Measurements from ENCODE around the gene OR10J4.
"Not testable (repeated sequence)": the region's sequence is repeated elsewhere in the genome, so short reads cannot be mapped to it uniquely, and the experiment has no call there.

OR10J4 gene

DNA sequence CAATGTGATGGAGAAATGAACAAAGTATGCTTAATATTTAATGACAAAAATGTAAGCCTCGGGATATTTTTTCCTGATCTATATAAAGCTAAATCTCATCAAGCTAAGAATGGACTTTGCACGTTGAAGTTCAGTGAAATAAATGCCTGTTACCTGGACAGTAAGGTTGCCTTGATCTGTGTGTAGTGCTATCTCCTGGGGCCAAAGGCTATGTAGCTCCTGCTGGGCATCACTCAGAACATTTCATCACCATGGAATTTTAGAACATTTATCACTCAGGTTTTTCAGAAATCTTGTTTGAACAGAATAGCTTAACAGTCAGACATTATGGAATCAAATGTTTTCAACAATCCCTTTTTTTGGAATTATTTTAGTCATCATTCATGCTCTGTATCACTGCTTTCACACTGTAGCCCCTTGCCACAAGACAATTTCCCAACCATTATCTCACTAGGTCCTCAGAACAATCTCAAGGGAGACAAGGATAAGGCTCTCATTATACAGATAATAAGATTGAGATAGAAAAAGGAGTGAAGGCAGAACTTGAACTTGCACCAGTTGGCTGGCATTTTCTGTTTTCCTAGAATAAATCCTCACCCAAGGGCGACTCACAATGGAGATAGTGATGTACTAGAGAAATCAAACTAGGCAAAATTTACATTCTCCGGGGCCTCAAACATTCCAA, 11.2 kb downstream of the OR10J4 start:
- Histone ChIP-seq H3K36me3 (ENCODE audit: insufficient read depth, low read length) (no peaks in the 10 kb centered on the region), H3K9me3 (ENCODE audit: low read length) (no peaks in the 10 kb centered on the region), H3K9ac (ENCODE audit: low read length) (no peak overlapping the region), H3K4me3 (ENCODE audit: low read depth in 1 of 2, low read length in 2 of 2) (no peak overlapping the region), H3K27ac (ENCODE audit: low read depth, low read length) (no peak overlapping the region), H3K27me3 (ENCODE audit: control insufficient read depth in 1 of 2, insufficient read depth in 2 of 2, low read length in 2 of 2) (no peaks in the 10 kb centered on the region), H3K4me1 (ENCODE audit: insufficient read depth, low read length) (no peaks in the 10 kb centered on the region)

DNA sequence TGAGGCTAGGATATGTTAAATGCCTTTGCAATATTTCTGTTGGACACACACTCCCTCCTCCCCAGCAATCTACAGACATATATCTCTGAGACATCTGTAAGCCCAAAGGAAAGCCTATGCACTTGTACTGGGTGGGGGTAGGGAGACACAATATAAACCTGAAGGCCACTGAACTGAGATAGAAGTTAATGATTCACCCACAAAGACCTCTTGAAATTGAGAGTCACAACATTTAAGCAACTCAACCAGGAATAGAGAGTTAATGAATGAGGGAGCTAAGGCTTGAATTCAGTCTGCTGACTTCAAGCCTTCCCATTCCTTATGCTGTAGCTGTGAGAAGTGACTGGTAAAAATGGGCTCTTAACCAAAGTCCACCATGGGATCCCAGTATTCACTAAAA, 12.5 kb downstream of the OR10J4 start:
- Histone ChIP-seq H3K4me3 (ENCODE audit: low read depth in 1 of 2, low read length in 2 of 2) (no peak overlapping the region), H3K36me3 (ENCODE audit: insufficient read depth, low read length) (no peaks in the 10 kb centered on the region), H3K9me3 (ENCODE audit: low read length) (no peaks in the 10 kb centered on the region), H3K4me1 (ENCODE audit: insufficient read depth, low read length) (no peaks in the 10 kb centered on the region), H3K9ac (ENCODE audit: low read length) (no peak overlapping the region), H3K27me3 (ENCODE audit: control insufficient read depth in 1 of 2, insufficient read depth in 2 of 2, low read length in 2 of 2) (no peaks in the 10 kb centered on the region), H3K27ac (ENCODE audit: low read depth, low read length) (no peak overlapping the region)

DNA sequence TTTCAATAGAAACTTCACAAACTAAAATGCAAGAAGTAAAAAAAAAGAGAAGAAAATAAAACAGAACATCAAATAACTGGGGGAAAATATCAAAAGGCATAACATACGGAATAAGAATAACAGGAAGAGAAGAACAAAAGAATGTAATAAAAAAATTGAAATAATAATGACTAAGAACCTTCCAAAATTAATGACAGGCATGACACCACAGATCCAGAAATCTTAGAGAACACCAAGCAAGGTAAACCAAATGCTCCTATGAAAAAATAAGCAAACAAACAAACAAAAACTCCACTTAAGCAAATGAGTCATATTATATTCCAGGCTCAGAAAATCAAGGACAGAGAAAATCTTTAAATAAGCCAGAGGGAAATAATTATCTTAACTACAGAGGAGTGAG, 16.2 kb downstream of the OR10J4 start:
- Histone ChIP-seq H3K36me3 (ENCODE audit: insufficient read depth, low read length) (no peaks in the 10 kb centered on the region), H3K4me3 (ENCODE audit: low read depth in 1 of 2, low read length in 2 of 2) (no peak overlapping the region), H3K27me3 (ENCODE audit: control insufficient read depth in 1 of 2, insufficient read depth in 2 of 2, low read length in 2 of 2) (no peaks in the 10 kb centered on the region), H3K9me3 (ENCODE audit: low read length) (no peaks in the 10 kb centered on the region), H3K27ac (ENCODE audit: low read depth, low read length) (no peak overlapping the region), H3K4me1 (ENCODE audit: insufficient read depth, low read length) (no peaks in the 10 kb centered on the region), H3K9ac (ENCODE audit: low read length) (no peak overlapping the region)

DNA sequence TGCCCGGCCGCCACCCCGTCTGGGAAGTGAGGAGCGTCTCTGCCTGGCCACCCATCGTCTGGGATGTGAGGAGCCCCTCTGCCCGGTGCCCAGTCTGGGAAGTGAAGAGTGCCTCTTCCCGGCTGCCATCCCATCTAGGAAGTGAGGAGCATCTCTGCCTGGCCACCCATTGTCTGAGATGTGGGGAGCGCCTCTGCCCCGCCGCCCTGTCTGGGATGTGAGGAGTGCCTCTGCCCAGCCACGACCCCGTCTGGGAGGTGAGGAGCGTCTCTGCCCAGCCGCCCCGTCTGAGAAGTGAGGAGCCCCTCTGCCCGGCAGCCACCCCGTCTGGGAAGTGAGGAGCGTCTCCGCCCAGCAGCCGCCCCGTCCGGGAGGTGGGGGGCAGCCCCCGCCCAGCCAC, 17.6 kb downstream of the OR10J4 start:
- H3K9ac ChIP-seq (ENCODE audit: low read length); H3K27me3 ChIP-seq (ENCODE audit: control insufficient read depth in 1 of 2, insufficient read depth in 2 of 2, low read length in 2 of 2); H3K9me3 ChIP-seq (ENCODE audit: low read length); H3K36me3 ChIP-seq (ENCODE audit: insufficient read depth, low read length); H3K27ac ChIP-seq (ENCODE audit: low read depth, low read length); H3K4me1 ChIP-seq (ENCODE audit: insufficient read depth, low read length); H3K4me3 ChIP-seq (ENCODE audit: low read depth in 1 of 2, low read length in 2 of 2): not testable (repeated sequence)

DNA sequence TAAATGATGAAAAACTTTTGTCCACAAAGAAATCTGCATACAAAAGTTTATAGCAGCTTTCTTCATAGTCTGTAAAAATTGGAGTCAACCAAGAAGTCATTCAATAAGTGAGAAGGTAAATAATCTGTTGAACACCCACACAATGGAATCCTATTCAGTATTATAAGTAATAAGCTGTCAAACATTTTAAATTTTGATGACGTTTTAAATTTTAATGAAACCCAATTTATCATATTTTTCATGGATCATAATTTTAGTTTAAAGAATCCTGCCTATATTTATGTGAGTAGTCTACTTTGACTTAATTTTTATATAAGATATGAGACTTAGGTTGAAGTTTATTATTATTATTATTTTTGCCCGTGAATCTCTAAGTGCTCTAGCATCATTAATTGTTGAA, 27.5 kb downstream of the OR10J4 start:
- Histone ChIP-seq H3K27me3 (ENCODE audit: control insufficient read depth in 1 of 2, insufficient read depth in 2 of 2, low read length in 2 of 2) (no peaks in the 10 kb centered on the region), H3K9ac (ENCODE audit: low read length) (no peak overlapping the region), H3K4me3 (ENCODE audit: low read depth in 1 of 2, low read length in 2 of 2) (no peak overlapping the region), H3K27ac (ENCODE audit: low read depth, low read length) (no peak overlapping the region), H3K4me1 (ENCODE audit: insufficient read depth, low read length) (no peaks in the 10 kb centered on the region), H3K9me3 (ENCODE audit: low read length) (no peaks in the 10 kb centered on the region), H3K36me3 (ENCODE audit: insufficient read depth, low read length) (no peaks in the 10 kb centered on the region)

DNA sequence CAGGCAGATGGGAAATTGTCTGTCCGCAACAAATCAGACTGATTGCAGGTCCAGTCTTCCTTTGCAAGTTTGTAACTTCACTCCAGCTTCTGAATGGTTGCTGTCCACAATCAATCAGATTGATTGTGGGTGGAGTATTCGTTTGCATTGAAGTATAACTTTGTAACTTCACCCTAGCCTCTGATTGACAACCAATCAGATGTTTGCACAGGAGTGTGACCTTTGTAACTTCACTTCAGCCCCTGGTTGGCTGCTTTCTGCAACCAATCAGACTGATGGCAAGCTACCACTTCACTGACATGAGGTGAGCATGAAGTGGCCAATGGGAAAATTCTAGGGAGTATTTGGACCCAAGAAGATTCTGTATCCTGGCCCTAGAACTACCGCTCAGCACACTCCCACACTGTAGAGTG, 33.2 kb downstream of the OR10J4 start:
- Histone ChIP-seq H3K27me3 (ENCODE audit: control insufficient read depth in 1 of 2, insufficient read depth in 2 of 2, low read length in 2 of 2) (no peaks in the 10 kb centered on the region), H3K27ac (ENCODE audit: low read depth, low read length) (no peak overlapping the region), H3K4me3 (ENCODE audit: low read depth in 1 of 2, low read length in 2 of 2) (no peak overlapping the region), H3K36me3 (ENCODE audit: insufficient read depth, low read length) (no peaks in the 10 kb centered on the region), H3K9me3 (ENCODE audit: low read length) (no peaks in the 10 kb centered on the region), H3K9ac (ENCODE audit: low read length) (no peak overlapping the region), H3K4me1 (ENCODE audit: insufficient read depth, low read length) (no peaks in the 10 kb centered on the region)

DNA sequence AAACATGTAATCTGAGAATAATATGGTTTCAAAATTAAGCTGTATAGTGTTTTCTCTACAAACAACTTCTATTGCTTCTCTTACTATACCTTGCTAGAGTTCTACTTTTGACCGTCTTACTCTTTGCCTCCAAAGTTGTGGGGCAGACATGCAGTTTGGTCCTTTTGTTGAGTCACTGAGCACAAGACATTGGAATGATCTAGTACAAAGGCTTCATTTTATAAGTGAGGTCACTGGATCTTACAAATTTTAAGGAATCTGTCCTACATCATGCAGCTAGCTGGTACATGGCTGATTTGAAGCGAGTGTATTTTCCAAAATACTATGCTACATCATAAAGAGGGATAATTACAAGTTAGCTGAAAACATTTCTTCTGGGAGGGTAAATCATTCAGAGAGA, 36.3 kb downstream of the OR10J4 start:
- Histone ChIP-seq H3K9me3 (ENCODE audit: low read length) (no peaks in the 10 kb centered on the region), H3K4me1 (ENCODE audit: insufficient read depth, low read length) (no peaks in the 10 kb centered on the region), H3K4me3 (ENCODE audit: low read depth in 1 of 2, low read length in 2 of 2) (no peak overlapping the region), H3K36me3 (ENCODE audit: insufficient read depth, low read length) (no peaks in the 10 kb centered on the region), H3K9ac (ENCODE audit: low read length) (no peak overlapping the region), H3K27ac (ENCODE audit: low read depth, low read length) (no peak overlapping the region), H3K27me3 (ENCODE audit: control insufficient read depth in 1 of 2, insufficient read depth in 2 of 2, low read length in 2 of 2) (no peaks in the 10 kb centered on the region)

DNA sequence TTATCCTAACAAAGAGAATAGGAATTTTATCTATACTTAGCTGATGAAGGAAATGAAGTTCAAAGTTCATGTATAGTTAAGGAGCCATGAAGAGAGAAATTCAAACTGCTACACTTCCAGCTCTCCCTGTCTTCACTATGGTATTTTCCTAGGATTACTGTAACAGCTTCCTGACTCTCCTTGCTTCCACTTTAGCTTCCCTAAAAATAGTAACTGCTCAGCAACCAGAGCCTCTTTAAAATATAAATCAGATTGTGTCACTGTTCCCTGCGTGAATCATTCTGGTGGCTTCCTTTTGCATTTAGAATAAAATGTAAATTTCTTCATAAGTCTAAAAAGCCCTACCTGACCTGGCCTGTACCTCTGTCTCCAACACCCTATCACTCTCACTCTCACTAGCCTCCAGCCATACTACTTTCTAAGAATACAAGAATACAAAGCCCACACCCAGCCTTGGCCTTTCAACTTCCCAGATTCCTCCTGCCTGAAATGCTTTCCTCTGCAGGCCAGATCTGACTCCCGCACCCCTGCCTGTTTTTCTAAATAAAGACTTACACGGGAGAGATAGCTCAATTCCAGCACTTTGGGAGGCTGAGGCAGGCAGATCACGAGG, 38.0 kb downstream of the OR10J4 start:
- no peaks in the 10 kb centered on the region for H3K9me3 ChIP-seq (ENCODE audit: low read length)
- no peak overlapping the region for H3K27ac ChIP-seq (ENCODE audit: low read depth, low read length)
- H3K9ac ChIP-seq (ENCODE audit: low read length): no peak overlapping the region
- no peaks in the 10 kb centered on the region for H3K4me1 ChIP-seq (ENCODE audit: insufficient read depth, low read length)
- no peaks in the 10 kb centered on the region for H3K36me3 ChIP-seq (ENCODE audit: insufficient read depth, low read length)
- no peaks in the 10 kb centered on the region for H3K27me3 ChIP-seq (ENCODE audit: control insufficient read depth in 1 of 2, insufficient read depth in 2 of 2, low read length in 2 of 2)
- no peak overlapping the region for H3K4me3 ChIP-seq (ENCODE audit: low read depth in 1 of 2, low read length in 2 of 2)

DNA sequence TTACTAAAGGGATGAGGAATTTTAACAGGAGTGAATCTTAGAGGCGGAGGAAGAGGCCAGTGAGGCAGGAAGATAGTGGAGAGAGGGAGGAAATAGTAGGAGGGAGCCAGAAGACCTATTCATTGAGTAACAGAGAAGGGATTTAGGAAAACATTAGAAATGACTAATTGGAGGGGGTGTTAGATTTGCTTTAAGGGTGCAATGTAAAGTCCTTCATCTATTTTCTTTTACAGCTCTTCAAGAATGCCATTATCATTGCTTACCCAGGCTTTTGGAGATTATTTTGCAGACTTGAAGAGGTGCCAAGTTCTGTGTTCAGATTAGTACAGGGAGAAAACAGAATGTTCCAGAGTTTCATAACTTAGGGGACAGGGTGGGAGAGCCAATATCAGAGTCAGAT, 41.3 kb downstream of the OR10J4 start:
- Histone ChIP-seq H3K4me1 (ENCODE audit: insufficient read depth, low read length) (no peaks in the 10 kb centered on the region), H3K36me3 (ENCODE audit: insufficient read depth, low read length) (no peaks in the 10 kb centered on the region), H3K27ac (ENCODE audit: low read depth, low read length) (no peak overlapping the region), H3K27me3 (ENCODE audit: control insufficient read depth in 1 of 2, insufficient read depth in 2 of 2, low read length in 2 of 2) (no peaks in the 10 kb centered on the region), H3K9ac (ENCODE audit: low read length) (no peak overlapping the region), H3K4me3 (ENCODE audit: low read depth in 1 of 2, low read length in 2 of 2) (no peak overlapping the region), H3K9me3 (ENCODE audit: low read length) (no peaks in the 10 kb centered on the region)

DNA sequence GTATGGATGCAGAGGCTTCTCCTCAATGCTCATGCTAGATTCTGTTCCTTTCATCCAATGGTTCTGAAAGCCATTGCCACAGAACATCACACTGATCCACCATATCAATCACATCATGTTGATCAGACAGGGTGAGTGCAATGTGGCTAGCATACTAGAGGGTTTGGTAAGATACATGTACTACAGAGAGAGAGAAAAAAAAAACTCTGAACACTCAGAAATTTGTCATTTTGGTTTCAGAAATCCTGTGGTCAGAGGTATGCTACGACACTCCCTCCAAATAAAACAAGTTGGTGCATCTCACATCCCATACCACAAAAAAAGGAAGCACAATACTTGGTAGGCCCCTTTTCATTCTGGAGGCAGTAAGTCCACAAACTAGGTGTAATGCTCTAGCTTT, 42.9 kb downstream of the OR10J4 start:
- Histone ChIP-seq H3K27ac (ENCODE audit: low read depth, low read length) (no peak overlapping the region), H3K27me3 (ENCODE audit: control insufficient read depth in 1 of 2, insufficient read depth in 2 of 2, low read length in 2 of 2) (no peaks in the 10 kb centered on the region), H3K9me3 (ENCODE audit: low read length) (no peaks in the 10 kb centered on the region), H3K4me3 (ENCODE audit: low read depth in 1 of 2, low read length in 2 of 2) (no peak overlapping the region), H3K9ac (ENCODE audit: low read length) (no peak overlapping the region), H3K36me3 (ENCODE audit: insufficient read depth, low read length) (no peaks in the 10 kb centered on the region), H3K4me1 (ENCODE audit: insufficient read depth, low read length) (no peaks in the 10 kb centered on the region)

All from muscle layer of colon (tissue), 2 donors.